ENCODE measurements around the gene CSNK1A1.
"Not testable (repeated sequence)": the region's sequence is repeated elsewhere in the genome, so short reads cannot be mapped to it uniquely, and the experiment has no call there.

CSNK1A1 gene

DNA sequence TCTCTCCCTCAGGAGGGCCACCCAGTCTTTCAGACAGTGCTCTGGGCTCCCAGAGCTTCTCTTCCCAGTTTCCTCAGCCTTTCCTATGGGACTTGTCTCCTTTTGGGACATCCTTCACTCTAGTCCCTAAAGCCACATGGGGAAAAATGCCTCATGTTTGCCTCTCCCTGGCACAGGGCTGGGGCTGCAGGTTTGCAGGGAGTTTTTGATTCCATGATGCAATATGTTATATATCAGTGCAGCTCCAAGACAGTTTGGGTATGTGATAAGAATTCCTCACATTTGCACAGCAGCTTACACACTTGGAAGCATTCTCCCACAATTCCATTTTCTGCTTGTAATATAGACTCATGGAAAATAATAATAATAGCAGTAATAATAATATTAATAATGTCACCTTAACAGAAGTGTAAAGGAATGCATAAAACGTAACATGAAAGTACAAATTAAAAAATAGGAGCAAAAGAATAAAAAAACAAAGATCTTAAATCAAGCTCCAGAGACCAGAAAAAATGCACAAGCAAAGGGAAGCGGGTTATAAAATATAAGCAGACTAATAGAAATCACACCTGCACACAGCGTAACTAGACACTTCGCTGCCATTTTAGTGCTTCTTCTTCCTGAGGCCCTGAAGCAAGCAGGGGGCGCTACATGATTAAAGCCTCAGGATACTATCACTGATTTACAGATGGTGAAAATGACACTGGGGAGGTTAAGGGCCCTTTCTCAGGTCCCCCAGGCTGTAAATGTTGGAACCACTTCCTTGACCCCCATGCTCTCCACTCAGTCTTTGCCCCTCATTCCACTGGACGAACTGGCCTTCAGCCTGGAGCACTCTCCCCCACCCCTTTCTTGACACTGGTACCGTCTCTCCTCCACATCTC, 102.2 kb downstream of the CSNK1A1 start:
- no peak for DNase-seq
- intact Hi-C loops (cut with DNase I) = no loop called here

DNA sequence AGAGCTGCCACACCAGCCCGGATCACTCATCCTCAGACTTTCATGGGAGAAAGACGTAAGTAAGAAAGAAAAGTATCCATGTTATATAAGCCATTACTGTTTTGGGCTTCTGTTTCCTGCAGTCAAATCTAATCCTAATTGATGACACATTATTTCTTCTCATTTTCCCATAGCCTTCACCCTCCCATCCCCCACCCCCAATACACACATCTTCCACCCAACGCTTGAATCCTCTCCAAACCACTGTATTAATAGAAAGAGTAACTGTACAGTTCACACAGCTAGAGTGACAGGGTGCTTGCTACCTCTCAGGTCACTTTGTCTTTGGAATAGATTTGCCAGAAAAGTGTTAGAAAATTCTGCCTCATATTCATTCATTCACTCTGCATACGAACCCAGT, 102.8 kb downstream of the CSNK1A1 start:
- intact Hi-C loops (cut with DNase I) = no loop called here
- no peak for DNase-seq

DNA sequence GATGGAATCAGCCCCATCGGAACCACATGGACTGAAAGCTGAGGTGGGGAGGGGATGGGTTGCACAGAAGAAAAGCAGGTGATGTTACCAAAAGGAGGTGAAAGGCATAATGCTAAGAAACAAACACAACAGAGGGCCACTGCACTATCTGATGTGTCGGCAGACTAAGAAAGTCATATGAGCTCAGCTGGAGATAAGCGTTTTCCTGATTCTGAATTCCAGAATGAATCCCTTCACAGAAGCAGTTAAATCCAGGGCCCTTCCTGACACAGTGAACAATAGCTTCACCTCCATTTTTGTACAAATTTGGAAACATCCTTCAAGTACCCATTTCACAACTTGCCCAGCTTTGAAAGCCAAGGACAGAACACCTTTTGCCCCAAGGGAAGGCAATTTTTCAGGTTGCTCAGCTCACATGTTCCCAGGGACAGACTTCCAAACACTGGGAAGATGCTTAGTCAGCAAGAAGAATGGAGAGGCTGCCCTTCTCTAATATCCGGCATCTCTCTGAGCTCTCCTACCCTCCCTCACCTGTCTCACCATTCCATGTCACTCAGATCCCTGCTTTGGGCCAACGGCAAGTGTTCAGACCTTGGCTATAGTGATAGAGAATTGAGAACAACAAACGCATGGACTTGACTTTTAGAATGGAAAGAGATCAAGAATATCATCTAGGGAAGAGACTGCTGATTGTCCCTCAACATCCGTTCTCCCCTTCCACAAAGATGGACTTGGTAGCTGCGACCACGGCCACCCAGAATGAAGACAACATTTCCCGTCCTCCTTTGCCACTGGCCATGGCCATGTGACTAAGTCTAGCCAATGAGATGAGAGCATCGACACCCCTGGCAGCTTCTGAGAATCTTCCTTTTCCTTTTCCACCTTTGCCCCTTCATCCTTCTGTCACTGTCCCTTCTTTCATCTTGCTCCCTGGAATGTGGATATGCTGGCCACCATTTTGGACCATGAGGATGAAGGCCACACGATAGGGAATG, 103.6 kb downstream of the CSNK1A1 start:
- no peak for DNase-seq
- intact Hi-C loops (cut with DNase I) = no loop called here

DNA sequence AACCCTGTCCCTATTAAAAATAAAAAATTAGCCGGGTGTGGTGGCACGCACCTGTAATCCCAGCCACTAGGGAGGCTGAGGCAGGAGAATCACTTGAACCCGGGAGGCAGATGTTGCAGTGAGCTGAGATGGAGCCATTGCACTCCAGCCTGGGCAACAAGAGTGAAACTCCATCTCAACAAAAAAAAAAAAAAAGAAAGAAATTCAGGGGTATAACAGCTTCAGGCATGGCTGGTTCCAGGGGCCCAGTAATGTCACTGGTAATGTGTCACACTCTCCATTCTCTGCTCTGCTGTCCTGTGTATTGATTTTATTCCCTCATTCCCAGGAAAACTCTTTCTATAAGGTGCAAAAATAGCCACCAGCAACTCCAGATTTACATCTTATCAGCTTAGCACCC, 104.4 kb downstream of the CSNK1A1 start:
- DNase-seq; intact Hi-C loops (cut with DNase I): not testable (repeated sequence)

DNA sequence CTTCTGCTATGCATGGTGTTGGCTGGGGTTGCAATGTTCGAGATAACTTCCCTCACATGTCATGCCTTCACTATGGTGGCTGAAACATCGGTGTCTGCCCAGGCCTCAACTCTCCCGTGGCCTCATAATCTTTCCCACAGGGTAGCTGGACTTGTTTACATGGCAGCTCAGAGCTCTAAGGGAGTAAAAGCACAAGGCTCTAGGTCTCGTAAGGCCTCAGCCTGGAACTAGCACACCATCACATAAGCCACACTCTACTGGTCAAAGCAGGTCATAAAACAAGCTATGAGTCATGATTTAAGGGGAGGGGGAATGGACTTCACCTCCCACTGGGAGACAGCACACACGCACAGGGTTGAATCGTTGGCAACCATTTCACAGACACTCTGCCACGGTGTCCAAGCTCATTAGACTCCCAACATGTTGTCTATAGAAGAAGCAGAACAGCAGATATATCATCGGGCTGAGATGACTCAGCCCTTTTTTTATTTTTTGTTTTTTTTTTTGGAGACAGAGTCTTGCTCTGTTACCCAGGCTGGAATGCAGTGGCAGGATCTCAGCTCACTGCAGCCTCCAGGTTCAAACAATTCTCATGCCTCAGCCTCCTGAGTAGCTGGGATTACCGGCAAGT, 105.4 kb downstream of the CSNK1A1 start:
- no peak for DNase-seq
- intact Hi-C loops (cut with DNase I) = no loop called here

DNA sequence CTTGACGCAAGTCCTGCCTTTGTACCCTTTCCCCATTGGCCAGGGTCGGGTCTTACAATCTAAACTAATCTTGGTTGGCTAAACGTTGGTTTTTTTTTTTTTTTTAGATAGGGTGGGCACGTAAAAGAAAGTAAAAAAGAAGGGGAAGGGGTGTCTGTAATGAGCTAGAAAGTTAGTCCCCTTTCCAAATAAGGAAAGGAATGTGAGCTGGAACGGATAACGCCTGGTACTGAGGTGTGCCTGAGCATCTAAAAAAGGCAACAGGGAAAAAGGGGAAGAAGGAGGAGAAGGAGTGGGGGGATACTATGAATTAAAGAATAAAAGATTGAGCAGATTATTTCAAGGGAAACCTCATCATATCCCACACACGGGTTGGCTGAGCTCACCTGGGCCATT, 105.9 kb downstream of the CSNK1A1 start:
- DNase-seq = no peak
- intact Hi-C loops (cut with DNase I) = no loop called here

DNA sequence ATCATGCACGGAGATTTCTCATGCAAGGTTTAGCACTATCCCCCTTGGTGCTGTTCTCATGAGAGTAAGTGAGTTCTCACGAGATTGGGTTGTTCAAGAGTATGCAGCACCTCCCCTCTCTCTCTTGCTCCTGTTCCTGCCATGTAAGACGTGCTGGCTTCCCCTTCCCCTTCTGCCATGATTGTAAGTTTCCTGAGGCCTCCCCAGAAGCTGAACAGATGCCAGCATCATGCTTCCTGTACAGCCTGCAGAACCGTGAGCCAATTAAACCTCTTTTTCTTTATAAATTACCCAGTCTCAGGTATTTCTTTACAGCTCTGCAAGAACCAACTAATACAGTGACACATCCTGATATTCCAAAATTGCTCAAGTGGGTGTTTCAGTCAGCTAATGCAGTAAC, 106.8 kb downstream of the CSNK1A1 start:
- not testable (repeated sequence) for DNase-seq
- intact Hi-C loops (cut with DNase I) = loop anchor here (5.0 kb wide), 1 partner anchor 118 kb away; no protein-coding TSS in a partner anchor

DNA sequence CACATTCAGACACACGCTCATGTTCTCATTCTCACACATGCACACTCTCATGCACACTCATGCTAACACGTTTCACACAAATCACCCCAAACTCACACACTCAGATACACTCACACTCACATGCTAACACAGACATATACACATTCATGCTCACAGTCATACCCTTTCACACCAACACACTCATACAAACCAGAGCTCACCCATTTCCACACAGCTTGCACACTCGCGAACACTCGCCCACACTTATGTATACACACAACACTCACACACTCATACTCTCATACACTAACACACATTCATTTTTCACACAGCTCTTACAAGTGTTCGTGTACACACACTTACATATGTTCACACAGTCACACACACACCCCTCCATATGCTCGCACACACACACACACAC, 108.0 kb downstream of the CSNK1A1 start:
- intact Hi-C loops (cut with DNase I) = loop anchor here (5.0 kb wide), 1 partner anchor 119 kb away; no protein-coding TSS in a partner anchor
- DNase-seq = no peak

DNA sequence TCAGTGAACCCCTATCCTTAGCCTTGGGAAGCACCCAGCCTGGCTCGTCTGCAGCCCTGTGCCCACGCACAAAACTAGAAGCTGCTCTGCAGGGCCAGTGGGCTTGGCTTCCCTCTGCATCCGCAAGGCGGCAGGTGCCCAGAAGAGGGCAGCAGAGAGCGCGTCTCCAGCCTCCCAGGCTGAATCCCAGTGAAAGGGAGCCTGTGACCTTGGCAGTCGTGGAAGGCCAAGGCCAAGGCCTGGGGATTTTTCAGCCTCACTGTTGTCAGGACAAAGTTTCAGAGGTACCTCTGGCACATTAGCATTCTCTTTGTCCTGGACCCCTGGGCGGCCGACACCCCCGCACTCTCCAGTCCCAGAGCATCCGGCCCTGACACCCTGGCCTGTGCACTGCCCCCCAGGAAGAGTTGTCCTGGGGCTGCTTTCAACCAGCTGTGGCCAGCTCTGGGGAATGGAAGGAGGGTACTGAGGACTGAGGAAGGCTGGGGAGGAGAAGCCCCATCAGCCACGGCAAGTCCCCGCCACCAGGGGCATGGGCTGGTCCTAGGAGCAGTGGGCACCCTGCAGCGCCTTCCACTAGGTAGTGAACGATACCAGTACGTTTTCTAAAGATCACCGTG, 108.6 kb downstream of the CSNK1A1 start:
- DNase-seq = peak; percentile 52 to 93 (median 84)
- intact Hi-C loops (cut with DNase I) = loop anchor here (5.0 kb wide), 1 partner anchor 120 kb away; no protein-coding TSS in a partner anchor
